ENCODE data around the gene GSDMA.

DNA sequence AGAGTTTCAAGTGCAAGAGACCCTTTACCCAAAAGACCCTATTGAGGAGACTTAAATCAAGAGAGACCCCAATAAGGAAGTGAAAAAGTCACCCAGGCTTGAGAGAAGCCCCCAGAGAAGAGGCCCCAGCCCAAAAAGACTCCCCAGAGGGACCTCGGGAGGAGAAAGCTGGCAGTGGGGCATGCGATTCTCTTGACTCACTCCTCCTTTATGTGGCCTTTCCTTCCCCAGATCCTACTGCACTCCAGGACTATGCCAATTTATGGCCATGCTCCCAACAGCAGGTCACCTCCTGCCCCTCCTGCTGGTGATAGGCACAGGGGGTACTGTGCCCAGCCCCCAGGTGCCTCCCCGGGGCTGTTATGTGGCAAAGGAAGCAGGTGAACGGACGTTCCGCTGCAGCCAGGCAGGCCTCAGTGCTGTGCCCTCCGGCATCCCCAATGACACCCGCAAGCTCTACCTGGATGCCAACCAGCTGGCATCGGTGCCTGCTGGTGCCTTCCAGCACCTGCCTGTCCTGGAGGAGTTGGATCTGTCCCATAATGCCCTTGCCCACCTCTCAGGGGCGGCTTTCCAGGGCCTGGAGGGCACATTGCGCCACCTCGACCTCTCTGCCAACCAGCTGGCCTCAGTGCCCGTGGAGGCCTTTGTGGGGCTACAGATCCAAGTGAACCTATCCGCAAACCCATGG, 19.0 kb upstream of the GSDMA start:
- TF ChIP-seq, protein P1, sequence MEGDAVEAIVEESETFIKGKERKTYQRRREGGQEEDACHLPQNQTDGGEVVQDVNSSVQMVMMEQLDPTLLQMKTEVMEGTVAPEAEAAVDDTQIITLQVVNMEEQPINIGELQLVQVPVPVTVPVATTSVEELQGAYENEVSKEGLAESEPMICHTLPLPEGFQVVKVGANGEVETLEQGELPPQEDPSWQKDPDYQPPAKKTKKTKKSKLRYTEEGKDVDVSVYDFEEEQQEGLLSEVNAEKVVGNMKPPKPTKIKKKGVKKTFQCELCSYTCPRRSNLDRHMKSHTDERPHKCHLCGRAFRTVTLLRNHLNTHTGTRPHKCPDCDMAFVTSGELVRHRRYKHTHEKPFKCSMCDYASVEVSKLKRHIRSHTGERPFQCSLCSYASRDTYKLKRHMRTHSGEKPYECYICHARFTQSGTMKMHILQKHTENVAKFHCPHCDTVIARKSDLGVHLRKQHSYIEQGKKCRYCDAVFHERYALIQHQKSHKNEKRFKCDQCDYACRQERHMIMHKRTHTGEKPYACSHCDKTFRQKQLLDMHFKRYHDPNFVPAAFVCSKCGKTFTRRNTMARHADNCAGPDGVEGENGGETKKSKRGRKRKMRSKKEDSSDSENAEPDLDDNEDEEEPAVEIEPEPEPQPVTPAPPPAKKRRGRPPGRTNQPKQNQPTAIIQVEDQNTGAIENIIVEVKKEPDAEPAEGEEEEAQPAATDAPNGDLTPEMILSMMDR (conservative IDR thresholded peaks at IDR 0.05), result no peak
- TF ChIP-seq EZH2 (IDR thresholded peaks at IDR 0.05; ENCODE audit: low read depth), result no peak

Measured in PC-9 (cell line).